ENCODE measurements around the gene NPB. TPM values are rescaled to one million over a fixed set of nuclear protein-coding genes. Genes with fewer than 3 reads are reported as not detected.

The NPB gene
- total and polyA plus RNA-seq, 2 of the 8 experiments (the other 6 are each of a cell fraction or from before 2014, with no cell fraction given): 1.5 to 2.5 TPM

DNA sequence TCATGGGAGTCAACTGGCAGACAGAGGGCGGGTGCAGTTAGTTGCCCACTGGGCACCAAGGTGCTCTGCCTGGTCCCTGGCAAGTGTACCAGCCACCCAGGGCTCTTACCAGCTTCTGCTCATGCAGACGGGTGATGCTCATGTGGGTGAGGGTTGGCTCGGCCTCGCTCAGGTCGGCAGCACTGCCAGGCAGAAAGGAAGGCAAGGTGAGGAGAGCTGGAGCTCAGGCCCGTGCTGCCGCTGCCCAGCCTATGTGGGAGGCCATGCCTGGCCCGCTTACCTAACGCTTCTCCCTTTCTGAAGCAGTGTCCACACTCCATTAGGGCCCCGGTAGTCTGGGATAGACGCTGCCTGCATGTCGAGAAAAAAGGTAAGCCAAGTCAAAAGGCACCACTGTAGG, 13.3 kb downstream of the NPB start:
- TF ChIP-seq CHD2 (IDR thresholded peaks at IDR 0.05; ENCODE audit: low read length) (no peak), CHD1 (IDR thresholded peaks at IDR 0.05; ENCODE audit: low read depth, low read length) (no peak), CEBPB (IDR thresholded peaks at IDR 0.05; ENCODE audit: low read depth, low read length) (no peak), BACH1 (IDR thresholded peaks at IDR 0.05; ENCODE audit: low read length) (no peak), POU5F1 (IDR thresholded peaks at IDR 0.05; ENCODE audit: low read depth, low read length) (no peak), CTBP2 (IDR thresholded peaks at IDR 0.05; ENCODE audit: borderline replicate concordance, insufficient read depth, insufficient read length, low read length) (no peak), SIN3A (conservative IDR thresholded peaks at IDR 0.05 in 1 of 2, IDR thresholded peaks at IDR 0.05 in 1 of 2; ENCODE audit: low read depth in 1 of 2, low read length in 2 of 2) (no peak), CTCF (IDR thresholded peaks at IDR 0.05; ENCODE audit: control extremely low read depth in 1 of 3, insufficient read depth in 1 of 3, low read depth in 1 of 3, low read length in 3 of 3) (no peak), SP1 (IDR thresholded peaks at IDR 0.05; ENCODE audit: low read depth, low read length) (no peak), SUZ12 (IDR thresholded peaks at IDR 0.05; ENCODE audit: low read length) (no peak), SIX5 (IDR thresholded peaks at IDR 0.05; ENCODE audit: low read depth, low read length) (no peak)

More for the DNA sequence above, 13.3 kb downstream of the NPB start:
- Histone ChIP-seq H3K4me2 (ENCODE audit: insufficient read depth in 1 of 2, low read depth in 2 of 2, low read length in 2 of 2) (no peak overlapping the region), H2BK15ac (ENCODE audit: low read length) (no peak overlapping the region), H3K18ac (ENCODE audit: extremely low read depth, low read length) (no peak overlapping the region), H3K27me3 (replicated peaks in 1 of 4; ENCODE audit: control insufficient read depth in 3 of 4, extremely low read depth in 1 of 4, insufficient read depth in 3 of 4, low read length in 3 of 4) (no peaks in the 10 kb centered on the region; a peak in 1 of 7 replicates), H4K91ac (replicated peaks; ENCODE audit: insufficient read length, low read length) (no peak overlapping the region), H3K56ac (replicated peaks; ENCODE audit: insufficient read length, low read depth, low read length) (no peak overlapping the region), H3K4me3 (ENCODE audit: extremely low read depth in 1 of 4, insufficient read depth in 2 of 4, low read depth in 3 of 4, low read length in 4 of 4) (no peak overlapping the region), H2BK20ac (ENCODE audit: low read length) (no peak overlapping the region), H3K79me1 (ENCODE audit: low read depth, low read length) (peaks cover 9% of the 10 kb centered on the region), H3K9ac (replicated peaks in 1 of 4; ENCODE audit: extremely low read depth in 1 of 4, low read depth in 3 of 4, low read length in 3 of 4) (no peak overlapping the region), H3K36me3 (ENCODE audit: control insufficient read depth in 2 of 4, insufficient read depth in 4 of 4, low read length in 3 of 4) (peaks cover 8 to 28% (median 23%) of the 10 kb centered on the region in 4 experiments), H3K23ac (ENCODE audit: insufficient read length) (no peak overlapping the region), H2BK5ac (ENCODE audit: low read depth, low read length) (no peak overlapping the region; the same call in 1 of the 2 replicates), H4K8ac (ENCODE audit: extremely low read depth, insufficient read depth, low read length) (no peak overlapping the region), H2AK5ac (ENCODE audit: low read depth, low read length) (no peak overlapping the region), H3K4me1 (replicated peaks in 1 of 4; ENCODE audit: control insufficient read depth in 3 of 4, insufficient read depth in 4 of 4, low read length in 3 of 4) (peaks cover 0 to 13% (median 4%) of the 10 kb centered on the region in 4 experiments; a peak in 6 of 7 replicates), H3K27ac (ENCODE audit: low read depth, low read length) (no peak overlapping the region), H2BK12ac (ENCODE audit: low read depth, low read length) (no peak overlapping the region), H4K5ac (ENCODE audit: insufficient read length, low read depth, low read length) (no peak overlapping the region), H4K20me1 (replicated peaks in 1 of 2; ENCODE audit: control insufficient read depth in 1 of 2, insufficient read depth in 2 of 2, low read length in 2 of 2) (peaks cover 8 to 38% of the 10 kb centered on the region in 2 experiments), H3K14ac (ENCODE audit: insufficient read length) (no peak overlapping the region), H3K4ac (replicated peaks; ENCODE audit: insufficient read length, low read depth, low read length) (no peak overlapping the region), H3K23me2 (ENCODE audit: low read depth, low read length) (peaks cover 9% of the 10 kb centered on the region), H3K79me2 (ENCODE audit: control insufficient read depth in 1 of 2, insufficient read depth in 2 of 2, low read length in 2 of 2) (peaks cover 0 to 26% of the 10 kb centered on the region in 2 experiments; a peak in 2 of 4 replicates), H2AFZ (ENCODE audit: low read length) (no peak overlapping the region), H2BK120ac (replicated peaks; ENCODE audit: low read depth, low read length) (no peak overlapping the region), H3K9me3 (ENCODE audit: insufficient read depth in 2 of 2, low read depth in 1 of 2, low read length in 1 of 2) (no peaks in the 10 kb centered on the region)
- 89% methylated on average over 12 of the region's 12 CpGs; no CpG with 5 or more reads in 1 of the 2 experiments for WGBS, 2 experiments (ENCODE audit: extremely low coverage in 1 of 2, insufficient coverage in 1 of 2, insufficient read length in 1 of 2, insufficient replicate concordance in 2 of 2, low coverage in 1 of 2, low lambda C conversion rate in 2 of 2, missing lambda C conversion rate in 1 of 2)
- CTCF ChIA-PET (ENCODE audit: partially characterized antibody): interaction anchor here (1.2 to 2.8 kb wide), 4 partner anchors 9 to 122 kb away, joined by 3 to 12 read pairs (median 4); partner anchors contain the start of genes DCXR and MAFG
- POLR2A ChIA-PET (ENCODE audit: partially characterized antibody): interaction anchor here (0.9 to 8.7 kb wide), 4 partner anchors 10 to 48 kb away, joined by 3 to 135 read pairs (median 4); partner anchors contain the start of genes MAFG and PYCR1
- FAIRE-seq: no peak
- DNase-seq (ENCODE audit: low read depth in 1 of 2, low spot score in 2 of 2): no peak
